ENCODE results near the gene MUSK.
"Not testable (repeated sequence)": the region's sequence is repeated elsewhere in the genome, so short reads cannot be mapped to it uniquely, and the experiment has no call there.

The MUSK gene

GRCh38 chr9:110810262-110810976 is 141.8 kb downstream of the MUSK start:
- DNase-seq (ENCODE audit: low read depth in 2 of 2) = no peak

- DNase-seq (ENCODE audit: low read depth in 2 of 2) = no peak
These were observed 144.3 kb downstream of the MUSK start for GRCh38 chr9:110812886-110813285.

GRCh38 chr9:110814159-110814558 is 145.6 kb downstream of the MUSK start:
- DNase-seq (ENCODE audit: low read depth in 2 of 2) = no peak

- no peak for DNase-seq (ENCODE audit: low read depth in 2 of 2)
These were observed 146.8 kb downstream of the MUSK start for GRCh38 chr9:110815361-110815760.

- DNase-seq (ENCODE audit: low read depth in 2 of 2) = no peak
These were observed 151.8 kb downstream of the MUSK start for GRCh38 chr9:110820381-110820780.

GRCh38 chr9:110821064-110821463 is 152.5 kb downstream of the MUSK start:
- DNase-seq (ENCODE audit: low read depth in 2 of 2) = no peak

GRCh38 chr9:110825129-110825528 is 156.5 kb downstream of the MUSK start:
- DNase-seq (ENCODE audit: low read depth in 2 of 2) = not testable (repeated sequence)

GRCh38 chr9:110825950-110826349 is 157.4 kb downstream of the MUSK start:
- no peak for DNase-seq (ENCODE audit: low read depth in 2 of 2)

GRCh38 chr9:110826400-110826799 is 157.8 kb downstream of the MUSK start:
- not testable (repeated sequence) for DNase-seq (ENCODE audit: low read depth in 2 of 2)

- DNase-seq (ENCODE audit: low read depth in 2 of 2) = no peak
These were observed 159.7 kb downstream of the MUSK start for GRCh38 chr9:110828264-110828663.

GRCh38 chr9:110830495-110830894 is 161.9 kb downstream of the MUSK start:
- DNase-seq (ENCODE audit: low read depth in 2 of 2) = no peak

- DNase-seq (ENCODE audit: low read depth in 2 of 2) = no peak
These were observed 164.3 kb downstream of the MUSK start for GRCh38 chr9:110832926-110833325.

GRCh38 chr9:110835404-110835803 is 166.8 kb downstream of the MUSK start:
- DNase-seq (ENCODE audit: low read depth in 2 of 2) = no peak

- no peak for DNase-seq (ENCODE audit: low read depth in 2 of 2)
These were observed 167.3 kb downstream of the MUSK start for GRCh38 chr9:110835859-110836271.

GRCh38 chr9:110837401-110838005 is 168.9 kb downstream of the MUSK start:
- no peak for DNase-seq (ENCODE audit: low read depth in 2 of 2)

GRCh38 chr9:110842169-110842568 is 173.6 kb downstream of the MUSK start:
- DNase-seq (ENCODE audit: low read depth in 2 of 2) = no peak

GRCh38 chr9:110842986-110843385 is 174.4 kb downstream of the MUSK start:
- DNase-seq (ENCODE audit: low read depth in 2 of 2) = no peak

GRCh38 chr9:110844121-110844520 is 175.5 kb downstream of the MUSK start:
- DNase-seq (ENCODE audit: low read depth in 2 of 2) = no peak

GRCh38 chr9:110846215-110846614 is 177.6 kb downstream of the MUSK start:
- no peak for DNase-seq (ENCODE audit: low read depth in 2 of 2)

- DNase-seq (ENCODE audit: low read depth in 2 of 2) = no peak
These were observed 179.1 kb downstream of the MUSK start for GRCh38 chr9:110847671-110848070.

- DNase-seq (ENCODE audit: low read depth in 2 of 2) = no peak
These were observed 182.0 kb downstream of the MUSK start for GRCh38 chr9:110850401-110851135.
